Panc1 (cell line): Measurements from ENCODE around the gene ETV4. TPM values are rescaled to one million over a fixed set of nuclear protein-coding genes. Genes with fewer than 3 reads are reported as not detected.

ENCODE experiments used
- ATAC-seq: fragments of 200-7000 bp; cut with Tn5 transposase; 2 replicates; pipeline ENCODE4 v1.9.1; 2020; ENCODE audit warnings: mild to moderate bottlenecking, moderate library complexity
- BruUV-seq: library from RNA; stranded (reverse); fragments of 400-500 nt; replicated peaks from 2 replicates; lab custom pipeline; 2021; lab: Mats Ljungman, UMichigan
- CTCF ChIA-PET: fragments of 300-600 bp; sonication (Branson Sonifier 250); formaldehyde crosslinking; loops from one replicate; lab custom pipeline; 2022; ENCODE audit warnings: antibody characterized with exemption; lab: Charles Lee
- POLR2A ChIA-PET: fragments of 300-600 bp; sonication (Branson Sonifier 250); formaldehyde crosslinking; loops from one replicate; lab custom pipeline; 2022; ENCODE audit warnings: antibody characterized with exemption; lab: Charles Lee
- DNase-seq: peaks from one replicate; pipeline ENCODE4 v3.0.0-alpha.2; 2010; ENCODE audit warnings: low read depth, low spot score
- H3K27ac ChIP-seq: 2 replicates; pipeline ENCODE4 v1.5.1; 2011; ENCODE audit warnings: mild to moderate bottlenecking, low read length, inconsistent platforms
- H3K27me3 ChIP-seq: fragments of 200-500 bp; sonication (Bioruptor generic); 2 replicates; pipeline ENCODE4 v1.6.0; 2014; ENCODE audit warnings: low read length, inconsistent platforms; ENCODE audit not compliant: control insufficient read depth, insufficient read depth
- H3K36me3 ChIP-seq: fragments of 200-500 bp; sonication (Bioruptor generic); 2 replicates; pipeline ENCODE4 v1.5.1; 2014; ENCODE audit warnings: inconsistent platforms, mild to moderate bottlenecking, low read length, moderate library complexity; ENCODE audit not compliant: control insufficient read depth, insufficient read depth
- H3K4me1 ChIP-seq: 2 replicates; pipeline ENCODE4 v1.5.1; 2011; ENCODE audit warnings: inconsistent platforms, mild to moderate bottlenecking, low read length, moderate library complexity; ENCODE audit not compliant: control insufficient read depth, insufficient read depth
- H3K4me3 ChIP-seq, 2 experiments: 2 replicates each; pipeline ENCODE4 v1.5.1; 2011 to 2012; ENCODE audit warnings: low read depth in 2 of 2, low read length in 2 of 2, mild to moderate bottlenecking in 2 of 2, inconsistent platforms in 1 of 2, moderate library complexity in 1 of 2
- H3K9me3 ChIP-seq: fragments of 200-500 bp; sonication (Bioruptor generic); 2 replicates; pipeline ENCODE4 v1.5.1; 2014; ENCODE audit warnings: low read depth, mild to moderate bottlenecking, inconsistent platforms, low read length, moderate library complexity; ENCODE audit not compliant: control insufficient read depth, insufficient read depth
- CTCF ChIP-seq: fragments of 450-650 bp; IDR thresholded peaks from 2 replicates; pipeline ENCODE4 v1.5.1; 2017; ENCODE audit warnings: mild to moderate bottlenecking
- POLR2AphosphoS5 ChIP-seq: IDR thresholded peaks from 2 replicates; pipeline ENCODE4 v1.6.1; 2012; ENCODE audit warnings: mild to moderate bottlenecking, low read depth, low read length, moderate library complexity
- SIN3A ChIP-seq: IDR thresholded peaks from 2 replicates; pipeline ENCODE4 v1.6.1; 2012; ENCODE audit warnings: low read depth, mild to moderate bottlenecking, low read length, moderate library complexity, borderline replicate concordance; ENCODE audit not compliant: insufficient read depth
- TCF7L2 ChIP-seq: IDR thresholded peaks from 2 replicates; pipeline ENCODE4 v1.6.1; 2011; ENCODE audit warnings: mild to moderate bottlenecking, low read depth, low read length, inconsistent platforms
- in situ Hi-C: cut with HindIII; loops from 2 replicates; pipeline ENCODE4 v1.10.0; 2016; ENCODE audit warnings: low sequenced_read_pairs, low pct_unique_long_range_greater_than_20kb
- intact Hi-C: fragments of 100-400 bp; cut with micrococcal nuclease; formaldehyde crosslinking; loops from one replicate; pipeline ENCODE4 v1.10.0; 2022; ENCODE audit not compliant: unreplicated experiment
- total RNA-seq: library from RNA; stranded (reverse); gene quantifications from one replicate; pipeline ENCODE4 v1.2.1, GENCODE V29; 2021; ENCODE audit not compliant: unreplicated experiment
- TF ChIP-seq, protein P1 (sequence below), 2 experiments: IDR thresholded peaks; 2 replicates each; pipeline ENCODE4 v1.6.1; 2011 to 2012; ENCODE audit warnings: low read depth in 2 of 2, control low read depth in 1 of 2, low read length in 1 of 2, mild to moderate bottlenecking in 1 of 2, moderate library complexity in 1 of 2; ENCODE audit not compliant: insufficient read depth in 1 of 2

Gene ETV4
- total RNA-seq, 1 experiment from 2014 or later: 8.3 TPM

GRCh38 chr17:43542859-43543258 lies 3.3 kb downstream of the ETV4 start:
- Histone ChIP-seq H3K27ac (no peak overlapping the region), H3K4me3 (no peak overlapping the region), H3K9me3 (no peaks in the 10 kb centered on the region), H3K36me3 (no peaks in the 10 kb centered on the region; the same call in 1 of the 2 replicates), H3K4me1 (peaks cover 9% of the 10 kb centered on the region; the same call in 1 of the 2 replicates), H3K27me3 (no peaks in the 10 kb centered on the region)
- no peak for ATAC-seq
- intact Hi-C loops (no loop called here), in situ Hi-C loops (no loop called here)
- POLR2A ChIA-PET: no interaction called here
- CTCF ChIA-PET: interaction anchor here (0.6 kb wide), 1 partner anchor 45 kb away, joined by 7 read pairs; no protein-coding TSS in a partner anchor
- BruUV-seq: no TSS peak
- TF ChIP-seq CTCF (no peak), TCF7L2 (no peak), POLR2AphosphoS5 (no peak), SIN3A (no peak)
- TF ChIP-seq, protein P1, sequence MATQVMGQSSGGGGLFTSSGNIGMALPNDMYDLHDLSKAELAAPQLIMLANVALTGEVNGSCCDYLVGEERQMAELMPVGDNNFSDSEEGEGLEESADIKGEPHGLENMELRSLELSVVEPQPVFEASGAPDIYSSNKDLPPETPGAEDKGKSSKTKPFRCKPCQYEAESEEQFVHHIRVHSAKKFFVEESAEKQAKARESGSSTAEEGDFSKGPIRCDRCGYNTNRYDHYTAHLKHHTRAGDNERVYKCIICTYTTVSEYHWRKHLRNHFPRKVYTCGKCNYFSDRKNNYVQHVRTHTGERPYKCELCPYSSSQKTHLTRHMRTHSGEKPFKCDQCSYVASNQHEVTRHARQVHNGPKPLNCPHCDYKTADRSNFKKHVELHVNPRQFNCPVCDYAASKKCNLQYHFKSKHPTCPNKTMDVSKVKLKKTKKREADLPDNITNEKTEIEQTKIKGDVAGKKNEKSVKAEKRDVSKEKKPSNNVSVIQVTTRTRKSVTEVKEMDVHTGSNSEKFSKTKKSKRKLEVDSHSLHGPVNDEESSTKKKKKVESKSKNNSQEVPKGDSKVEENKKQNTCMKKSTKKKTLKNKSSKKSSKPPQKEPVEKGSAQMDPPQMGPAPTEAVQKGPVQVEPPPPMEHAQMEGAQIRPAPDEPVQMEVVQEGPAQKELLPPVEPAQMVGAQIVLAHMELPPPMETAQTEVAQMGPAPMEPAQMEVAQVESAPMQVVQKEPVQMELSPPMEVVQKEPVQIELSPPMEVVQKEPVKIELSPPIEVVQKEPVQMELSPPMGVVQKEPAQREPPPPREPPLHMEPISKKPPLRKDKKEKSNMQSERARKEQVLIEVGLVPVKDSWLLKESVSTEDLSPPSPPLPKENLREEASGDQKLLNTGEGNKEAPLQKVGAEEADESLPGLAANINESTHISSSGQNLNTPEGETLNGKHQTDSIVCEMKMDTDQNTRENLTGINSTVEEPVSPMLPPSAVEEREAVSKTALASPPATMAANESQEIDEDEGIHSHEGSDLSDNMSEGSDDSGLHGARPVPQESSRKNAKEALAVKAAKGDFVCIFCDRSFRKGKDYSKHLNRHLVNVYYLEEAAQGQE (IDR thresholded peaks at IDR 0.05; ENCODE audit: insufficient read depth in 1 of 2, low read depth in 2 of 2, low read length in 1 of 2): no peak
- no peak for DNase-seq

GRCh38 chr17:43540821-43541674 lies 5.1 kb downstream of the ETV4 start:
- no peak for TF ChIP-seq POLR2AphosphoS5
- no peak for TF ChIP-seq SIN3A
- TF ChIP-seq CTCF: no peak
- TF ChIP-seq, protein P1 (IDR thresholded peaks at IDR 0.05; ENCODE audit: insufficient read depth in 1 of 2, low read depth in 2 of 2, low read length in 1 of 2): no peak
- TF ChIP-seq TCF7L2: no peak
- in situ Hi-C loops: no loop called here
- DNase-seq: no peak
- ChIA-PET POLR2A (no interaction called here), CTCF (interaction anchor here (0.7 kb wide), 2 partner anchors 17 to 139 kb away, joined by 4 to 5 read pairs; no protein-coding TSS in a partner anchor)
- Histone ChIP-seq H3K9me3 (no peaks in the 10 kb centered on the region), H3K4me3 (no peak overlapping the region), H3K27me3 (no peaks in the 10 kb centered on the region), H3K4me1 (peaks cover 6% of the 10 kb centered on the region; the same call in 1 of the 2 replicates), H3K36me3 (no peaks in the 10 kb centered on the region; the same call in 1 of the 2 replicates), H3K27ac (no peak overlapping the region)
- BruUV-seq: no TSS peak
- ATAC-seq: no peak
- intact Hi-C loops: no loop called here
